ENCODE data around the gene CHRNA4. TPM values are rescaled to one million over a fixed set of nuclear protein-coding genes. Genes with fewer than 3 reads are reported as not detected.
A peak's percentile ranks its signal among the peaks of the same experiment; 100 is the strongest.
"Not testable (repeated sequence)": the region's sequence is repeated elsewhere in the genome, so short reads cannot be mapped to it uniquely, and the experiment has no call there.

CHRNA4 gene
- total RNA-seq, 3 donors from 2014 or later, result not detected

DNA sequence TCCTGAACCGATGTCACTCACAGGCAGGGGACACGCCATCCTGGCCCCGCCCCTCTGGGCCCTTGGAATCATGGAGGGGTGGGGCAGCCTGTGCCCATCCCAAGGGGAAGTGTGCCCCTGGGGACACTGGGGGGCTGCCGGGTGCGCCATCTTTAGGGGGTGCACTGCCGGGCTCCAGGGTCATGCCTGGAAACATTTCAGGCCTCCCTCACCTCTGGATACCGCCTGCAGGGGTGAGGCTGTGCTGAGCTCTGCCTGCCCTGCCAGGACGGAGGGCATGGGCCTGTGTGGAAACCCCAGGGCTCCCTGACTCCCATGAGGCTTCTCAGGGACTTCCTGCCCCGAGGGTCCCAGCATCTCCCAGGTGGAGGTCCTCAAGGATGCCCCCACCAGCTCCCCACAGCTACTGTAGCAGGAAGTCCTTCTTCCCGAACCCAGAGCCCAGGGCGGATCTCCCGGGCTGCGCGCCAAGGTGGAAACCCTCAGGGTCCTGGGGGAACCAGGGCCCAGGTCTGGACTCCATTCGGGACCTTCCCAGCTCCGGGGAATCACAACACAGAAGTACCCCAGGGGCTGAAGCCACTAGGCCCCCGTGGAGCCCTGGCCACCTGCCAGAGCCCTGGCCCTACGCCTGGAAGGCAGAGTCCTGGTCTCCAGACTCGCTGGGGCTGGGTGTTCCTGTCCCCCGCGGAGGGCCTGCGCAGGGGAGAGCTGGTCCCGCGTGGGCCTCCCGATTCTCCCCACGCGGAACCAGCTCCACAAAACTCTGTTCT is 15.6 kb downstream of the CHRNA4 start:
- ATAC-seq, result no peak
- Histone ChIP-seq H3K36me3 (ENCODE audit: low read depth) (no peaks in the 10 kb centered on the region), H3K4me1 (ENCODE audit: low read depth) (no peaks in the 10 kb centered on the region), H3K9me3 (no peaks in the 10 kb centered on the region), H3K4me3 (no peak overlapping the region)
- DNase-seq, result peak in 1 of 3 donors; percentile 48
- TF ChIP-seq, protein P1, sequence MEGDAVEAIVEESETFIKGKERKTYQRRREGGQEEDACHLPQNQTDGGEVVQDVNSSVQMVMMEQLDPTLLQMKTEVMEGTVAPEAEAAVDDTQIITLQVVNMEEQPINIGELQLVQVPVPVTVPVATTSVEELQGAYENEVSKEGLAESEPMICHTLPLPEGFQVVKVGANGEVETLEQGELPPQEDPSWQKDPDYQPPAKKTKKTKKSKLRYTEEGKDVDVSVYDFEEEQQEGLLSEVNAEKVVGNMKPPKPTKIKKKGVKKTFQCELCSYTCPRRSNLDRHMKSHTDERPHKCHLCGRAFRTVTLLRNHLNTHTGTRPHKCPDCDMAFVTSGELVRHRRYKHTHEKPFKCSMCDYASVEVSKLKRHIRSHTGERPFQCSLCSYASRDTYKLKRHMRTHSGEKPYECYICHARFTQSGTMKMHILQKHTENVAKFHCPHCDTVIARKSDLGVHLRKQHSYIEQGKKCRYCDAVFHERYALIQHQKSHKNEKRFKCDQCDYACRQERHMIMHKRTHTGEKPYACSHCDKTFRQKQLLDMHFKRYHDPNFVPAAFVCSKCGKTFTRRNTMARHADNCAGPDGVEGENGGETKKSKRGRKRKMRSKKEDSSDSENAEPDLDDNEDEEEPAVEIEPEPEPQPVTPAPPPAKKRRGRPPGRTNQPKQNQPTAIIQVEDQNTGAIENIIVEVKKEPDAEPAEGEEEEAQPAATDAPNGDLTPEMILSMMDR (IDR thresholded peaks at IDR 0.05), result no peak
- intact Hi-C loops (cut with DNase I, micrococcal nuclease), result no loop called here

DNA sequence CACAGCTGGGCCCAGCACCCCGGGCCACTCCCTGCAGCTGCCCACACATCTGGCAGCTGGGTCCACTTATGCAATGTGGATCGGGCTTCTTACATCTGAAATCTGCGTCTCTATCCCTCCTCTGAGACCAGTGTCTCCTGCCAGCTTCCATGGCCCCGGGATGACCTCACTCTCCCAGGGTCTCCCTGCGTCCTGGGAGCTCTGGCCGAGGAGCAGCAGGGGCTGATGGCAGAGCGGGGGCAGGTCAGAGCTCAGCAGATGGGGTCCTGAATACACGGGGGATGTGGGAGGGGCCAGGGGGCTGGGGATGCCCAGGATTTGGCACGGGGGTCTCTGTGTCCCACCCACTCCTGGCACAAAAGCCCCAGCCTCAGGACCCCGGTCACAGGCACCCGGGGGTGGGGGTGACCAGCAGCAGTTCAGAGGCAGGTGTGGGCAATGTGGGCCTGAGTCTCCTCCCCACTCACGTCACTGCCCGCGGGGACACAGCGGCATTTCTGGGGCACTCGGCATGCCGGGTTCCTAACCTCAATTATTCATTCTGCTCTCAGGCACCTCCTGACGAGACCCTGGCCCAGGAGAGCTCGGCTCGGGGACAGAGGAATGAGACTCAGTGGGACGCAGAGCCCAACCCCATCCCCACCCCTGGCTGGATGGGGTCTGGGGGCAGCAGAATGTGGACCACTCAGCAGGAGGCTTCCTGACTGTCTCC is 16.4 kb downstream of the CHRNA4 start:
- peak; percentile 20 for ATAC-seq
- TF ChIP-seq, protein P1 (IDR thresholded peaks at IDR 0.05), result no peak
- Histone ChIP-seq H3K9me3 (no peaks in the 10 kb centered on the region), H3K4me3 (no peak overlapping the region), H3K4me1 (ENCODE audit: low read depth) (no peaks in the 10 kb centered on the region), H3K36me3 (ENCODE audit: low read depth) (no peaks in the 10 kb centered on the region)
- intact Hi-C loops (cut with DNase I, micrococcal nuclease), result no loop called here
- peak in 2 of 3 donors; percentile 5 to 38 for DNase-seq

DNA sequence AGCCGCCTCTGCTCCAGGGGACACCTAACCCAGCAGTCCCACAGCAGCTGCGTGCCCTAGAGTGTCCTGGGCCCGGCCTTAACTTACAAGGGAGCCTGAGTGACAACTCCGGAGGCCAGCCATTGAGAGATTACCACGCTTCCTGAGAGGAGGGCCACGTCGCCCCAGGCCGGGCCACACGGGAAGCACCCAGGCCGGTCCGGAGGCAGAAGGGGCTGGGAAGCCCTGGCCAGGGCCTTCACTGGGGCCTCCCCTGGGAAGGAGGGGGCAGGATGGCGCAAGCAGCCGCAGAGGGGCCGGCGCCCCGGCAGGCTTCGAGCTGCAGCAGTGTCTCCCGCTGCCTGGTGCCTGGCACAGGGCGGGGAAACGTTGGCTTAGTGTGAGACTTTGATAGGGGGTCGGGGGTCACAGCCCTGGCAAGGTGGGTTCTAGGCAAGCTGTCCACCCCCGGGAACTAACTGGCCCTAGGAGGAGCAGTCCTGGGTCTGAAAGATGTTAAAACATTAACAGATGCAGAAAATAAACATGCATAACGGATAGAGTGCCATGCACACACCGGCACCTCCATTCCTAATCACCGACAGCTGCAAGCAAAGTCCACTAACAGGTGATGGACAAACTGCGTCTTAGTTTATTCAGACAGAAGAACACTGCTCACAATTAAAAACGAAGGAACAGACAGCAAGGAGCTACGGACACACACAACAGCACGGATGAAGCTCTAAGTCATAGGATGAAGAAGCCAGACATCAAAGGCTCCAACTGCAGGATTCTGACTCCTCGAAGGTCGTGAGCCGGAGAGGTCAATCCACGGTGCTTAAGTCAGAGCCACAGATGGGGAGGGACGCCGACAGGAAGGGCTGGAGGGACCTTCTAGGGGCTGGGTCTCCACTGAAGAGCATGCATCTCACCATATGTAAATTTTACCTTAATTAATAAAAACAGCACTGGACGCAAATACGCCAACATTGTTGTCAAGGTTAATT is 17.4 kb downstream of the CHRNA4 start:
- ATAC-seq (no peak), DNase-seq (peak in 1 of 3 donors; percentile 25)

DNA sequence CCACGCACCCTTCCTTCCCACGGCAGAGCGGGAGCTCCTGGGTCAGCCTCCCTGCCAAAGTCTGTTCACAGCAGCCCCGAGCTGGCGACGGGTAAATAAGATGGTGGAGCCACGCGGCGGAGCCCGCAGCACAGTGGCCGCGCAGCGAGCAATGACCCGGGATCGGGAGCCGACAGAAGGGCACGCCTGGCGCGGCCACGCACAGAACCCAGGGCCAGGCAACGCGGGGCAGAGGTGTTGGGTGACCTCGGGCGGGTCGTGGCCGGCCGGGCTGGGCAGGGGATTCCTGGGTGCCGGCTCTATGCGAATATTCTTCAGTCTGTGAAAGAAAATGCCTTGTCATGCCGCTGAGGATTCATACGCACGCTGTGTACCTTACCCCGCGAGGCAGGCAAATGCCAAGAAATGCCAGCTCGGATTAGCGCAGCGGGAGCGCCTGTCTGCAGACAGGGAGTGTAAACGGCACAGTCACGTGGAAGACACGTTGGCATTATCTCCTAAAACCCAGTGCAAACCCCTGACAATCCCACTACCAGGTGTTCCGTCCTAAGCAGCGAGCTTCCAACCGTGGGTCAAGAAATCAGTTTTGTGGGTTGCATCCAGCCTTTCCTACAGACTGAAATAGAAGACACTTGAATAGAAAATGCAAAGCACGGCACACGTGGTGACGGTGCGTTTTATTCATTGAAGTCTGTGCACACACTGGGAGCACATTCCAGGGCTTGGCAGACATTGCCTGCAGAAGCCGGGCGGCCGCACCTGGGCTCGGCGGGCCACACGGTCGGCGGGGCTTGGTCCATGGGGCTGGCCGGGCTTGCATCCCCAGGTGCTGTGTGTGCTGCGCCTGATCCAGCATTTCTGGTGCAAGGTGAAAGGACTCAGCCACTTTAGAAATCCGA is 18.3 kb downstream of the CHRNA4 start:
- Histone ChIP-seq H3K4me3 (no peak overlapping the region), H3K4me1 (ENCODE audit: low read depth) (no peaks in the 10 kb centered on the region), H3K9me3 (no peaks in the 10 kb centered on the region), H3K36me3 (ENCODE audit: low read depth) (no peaks in the 10 kb centered on the region)
- TF ChIP-seq, protein P1 (IDR thresholded peaks at IDR 0.05), result no peak
- DNase-seq (peak in 1 of 3 donors; percentile 16), ATAC-seq (no peak)
- intact Hi-C loops (cut with DNase I, micrococcal nuclease), result no loop called here

More for the DNA sequence above, 17.4 kb downstream of the CHRNA4 start:
- H3K36me3 ChIP-seq (ENCODE audit: low read depth), result no peaks in the 10 kb centered on the region
- TF ChIP-seq, protein P1 (IDR thresholded peaks at IDR 0.05), result no peak
- no peaks in the 10 kb centered on the region for H3K4me1 ChIP-seq (ENCODE audit: low read depth)
- H3K4me3 ChIP-seq, result no peak overlapping the region
- intact Hi-C loops (cut with DNase I, micrococcal nuclease), result no loop called here
- no peaks in the 10 kb centered on the region for H3K9me3 ChIP-seq

DNA sequence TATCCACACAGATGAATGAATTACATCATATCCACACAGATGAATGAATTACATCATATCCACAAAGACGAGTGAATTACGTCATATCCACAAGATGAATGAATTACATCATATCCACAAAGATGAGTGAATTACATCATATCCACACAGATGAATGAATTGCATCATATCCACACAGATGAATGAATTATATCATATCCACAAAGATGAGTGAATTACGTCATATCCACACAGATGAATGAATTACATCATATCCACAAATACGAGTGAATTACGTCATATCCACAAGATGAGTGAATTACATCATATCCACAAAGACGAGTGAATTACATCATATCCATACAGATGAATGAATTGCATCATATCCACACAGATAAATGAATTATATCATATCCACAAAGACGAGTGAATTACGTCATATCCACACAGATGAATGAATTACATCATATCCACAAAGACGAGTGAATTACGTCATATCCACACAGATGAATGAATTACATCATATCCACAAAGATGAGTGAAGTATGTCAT is 20.9 kb downstream of the CHRNA4 start:
- H3K4me1 ChIP-seq (ENCODE audit: low read depth); H3K4me3 ChIP-seq; DNase-seq; H3K36me3 ChIP-seq (ENCODE audit: low read depth); H3K9me3 ChIP-seq; ATAC-seq; intact Hi-C loops (cut with DNase I, micrococcal nuclease): not testable (repeated sequence)

DNA sequence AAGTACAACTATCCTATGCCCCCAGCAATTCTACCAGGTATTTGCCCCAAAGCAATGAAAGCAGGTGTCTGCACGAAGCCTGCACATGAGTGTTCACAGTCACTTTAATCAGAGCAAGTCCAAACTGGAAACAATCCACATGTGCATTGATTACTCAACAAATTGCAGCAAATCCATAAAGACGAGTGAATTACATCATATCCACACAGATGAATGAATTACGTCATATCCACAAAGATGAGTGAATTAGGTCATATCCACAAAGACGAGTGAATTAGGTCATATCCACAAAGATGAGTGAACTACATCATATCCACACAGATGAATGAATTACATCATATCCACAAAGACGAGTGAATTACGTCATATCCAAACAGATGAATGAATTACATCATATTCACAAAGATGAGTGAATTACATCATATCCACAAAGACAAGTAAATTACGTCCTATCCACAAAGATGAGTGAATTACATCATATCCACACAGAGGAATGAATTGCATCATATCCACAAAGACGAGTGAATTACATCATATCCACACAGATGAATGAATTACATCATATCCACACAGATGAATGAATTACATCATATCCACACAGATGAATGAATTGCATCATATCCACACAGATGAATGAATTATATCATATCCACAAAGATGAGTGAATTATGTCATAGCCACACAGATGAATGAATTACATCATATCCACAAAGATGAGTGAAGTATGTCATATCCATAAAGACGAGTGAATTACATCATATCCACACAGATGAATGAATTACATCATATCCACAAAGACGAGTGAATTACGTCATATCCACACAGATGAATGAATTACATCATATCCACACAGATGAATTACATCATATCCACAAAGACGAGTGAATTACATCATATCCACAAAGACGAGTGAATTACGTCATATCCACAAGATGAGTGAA is 21.7 kb downstream of the CHRNA4 start:
- ATAC-seq; H3K4me1 ChIP-seq (ENCODE audit: low read depth); DNase-seq; H3K4me3 ChIP-seq; H3K9me3 ChIP-seq; intact Hi-C loops (cut with DNase I, micrococcal nuclease); H3K36me3 ChIP-seq (ENCODE audit: low read depth): not testable (repeated sequence)

Measured in mucosa of descending colon (tissue), 3 donors.